SK-N-SH (cell line): ENCODE results near the gene AMZ1. TPM values are rescaled to one million over a fixed set of nuclear protein-coding genes. Genes with fewer than 3 reads are reported as not detected.

Source experiments
- CTCF ChIA-PET: fragments of 300-600, 350-600 bp; formaldehyde crosslinking; extraction: SDS; loops from one replicate; lab custom pipeline; 2021; lab: Yijun Ruan, JAX
- POLR2A ChIA-PET: fragments of 350-600 bp; sonication (Branson Sonifier 250); formaldehyde crosslinking; extraction: SDS; loops from one replicate; lab custom pipeline; 2020; ENCODE audit warnings: antibody characterized with exemption, inconsistent platforms; lab: Yijun Ruan, JAX
- DNase-seq: peaks from one replicate; pipeline ENCODE4 v3.0.0; 2012
- H2AFZ ChIP-seq: fragments of 200-600 bp; sonication (generic); 2 replicates; pipeline ENCODE4 v1.8.1; 2016; ENCODE audit warnings: antibody characterized with exemption, mild to moderate bottlenecking, low read depth
- H3F3A ChIP-seq: fragments of 200-600 bp; sonication (generic); replicated peaks from 2 replicates; pipeline ENCODE3; 2016; ENCODE audit warnings: antibody characterized with exemption, mild to moderate bottlenecking; ENCODE audit not compliant: insufficient read depth
- H3K27ac ChIP-seq, 2 experiments: fragments of 200-500 bp in 1 of 2; fragments of 200-600 bp in 1 of 2; sonication (Bioruptor generic) in 1 of 2; sonication (generic), shearing (Covaris generic) in 1 of 2; 2 replicates each; pipeline versions ENCODE4 v1.5.1 to v1.6.1; 2014 to 2016; ENCODE audit warnings: low read depth in 2 of 2, inconsistent platforms in 1 of 2, low read length in 1 of 2, mild to moderate bottlenecking in 1 of 2, mixed read lengths in 1 of 2
- H3K27me3 ChIP-seq: fragments of 200-600 bp; sonication (generic), shearing (Covaris generic); 2 replicates; pipeline ENCODE4 v1.6.1; 2016; ENCODE audit warnings: mixed run types; ENCODE audit not compliant: insufficient read depth
- H3K36me3 ChIP-seq, 2 experiments: fragments of 200-500 bp in 1 of 2; fragments of 200-600 bp in 1 of 2; sonication (Bioruptor generic) in 1 of 2; sonication (generic) in 1 of 2; replicated peaks in 1 of 2; 2 replicates each; pipeline versions ENCODE3 to v1.5.1; 2014 to 2016; ENCODE audit warnings: low read length in 1 of 2, mild to moderate bottlenecking in 1 of 2; ENCODE audit not compliant: insufficient read depth in 2 of 2, control insufficient read depth in 1 of 2
- H3K4me1 ChIP-seq, 2 experiments: fragments of 200-500 bp in 1 of 2; fragments of 200-600 bp in 1 of 2; sonication (Bioruptor generic) in 1 of 2; sonication (generic), shearing (Covaris generic) in 1 of 2; 2 replicates each; pipeline versions ENCODE4 v1.5.1 to v1.6.1; 2014 to 2016; ENCODE audit warnings: low read depth in 1 of 2, low read length in 1 of 2, mixed run types in 1 of 2; ENCODE audit not compliant: insufficient read depth in 2 of 2, control insufficient read depth in 1 of 2
- H3K4me2 ChIP-seq: fragments of 200-600 bp; sonication (generic), shearing (Covaris generic); 2 replicates; pipeline ENCODE4 v1.6.1; 2017; ENCODE audit warnings: mixed run types
- H3K4me3 ChIP-seq, 2 experiments: fragments of 200-500 bp in 1 of 2; fragments of 200-600 bp in 1 of 2; sonication (Bioruptor generic) in 1 of 2; sonication (generic), shearing (Covaris generic) in 1 of 2; 2 replicates each; pipeline versions ENCODE4 v1.5.1 to v1.8.1; 2014 to 2016; ENCODE audit warnings: low read depth in 2 of 2, inconsistent platforms in 1 of 2, low read length in 1 of 2, mild to moderate bottlenecking in 1 of 2, mixed read lengths in 1 of 2, moderate library complexity in 1 of 2
- H3K79me2 ChIP-seq: fragments of 200-600 bp; sonication (generic); 2 replicates; pipeline ENCODE4 v1.8.1; 2017; ENCODE audit warnings: mild to moderate bottlenecking; ENCODE audit not compliant: insufficient read depth
- H3K9ac ChIP-seq: fragments of 200-600 bp; sonication (generic); 2 replicates; pipeline ENCODE4 v1.6.1; 2017; ENCODE audit warnings: mixed run types
- H3K9me2 ChIP-seq: fragments of 200-600 bp; sonication (generic); 2 replicates; pipeline ENCODE4 v1.6.1; 2017; ENCODE audit warnings: mixed run types
- H3K9me3 ChIP-seq: fragments of 200-600 bp; sonication (generic); 2 replicates; pipeline ENCODE4 v1.6.1; 2017; ENCODE audit warnings: mixed run types, mild to moderate bottlenecking, moderate library complexity
- H4K20me1 ChIP-seq: fragments of 200-600 bp; sonication (generic); 2 replicates; pipeline ENCODE4 v1.6.1; 2017; ENCODE audit warnings: mild to moderate bottlenecking, mixed run types; ENCODE audit not compliant: insufficient read depth
- CHD2 ChIP-seq: fragments of 150-350 bp; IDR thresholded peaks from 2 replicates; pipeline ENCODE4 v1.6.1; 2018; ENCODE audit warnings: low read length; ENCODE audit not compliant: partially characterized antibody
- EP300 ChIP-seq, 2 experiments: IDR thresholded peaks; 2 replicates each; pipeline versions ENCODE4 v1.4.0 to v1.6.1; 2012; ENCODE audit warnings: borderline replicate concordance in 1 of 2, low read depth in 1 of 2, low read length in 1 of 2
- EZH2phosphoT487 ChIP-seq: fragments of 200-600 bp; sonication (generic); IDR thresholded peaks from 2 replicates; pipeline ENCODE4 v1.6.1; 2017; ENCODE audit warnings: low read depth, mixed run types, mild to moderate bottlenecking, antibody characterized with exemption, moderate library complexity, borderline replicate concordance
- FOSL2 ChIP-seq: IDR thresholded peaks from 2 replicates; pipeline ENCODE4 v1.4.0; 2012; ENCODE audit warnings: low read depth, mild to moderate bottlenecking, moderate library complexity, borderline replicate concordance
- FOXJ3 ChIP-seq: sonication (generic); formaldehyde crosslinking; IDR thresholded peaks from 2 replicates; pipeline ENCODE4 v1.5.1; 2020; ENCODE audit warnings: mild to moderate bottlenecking, missing genetic modification reagents
- NRF1 ChIP-seq: IDR thresholded peaks from 2 replicates; pipeline ENCODE4 v1.6.1; 2012; ENCODE audit warnings: low read depth, mild to moderate bottlenecking, low read length
- RAD21 ChIP-seq: IDR thresholded peaks from 2 replicates; pipeline ENCODE4 v1.6.1; 2012; ENCODE audit warnings: mild to moderate bottlenecking, low read length
- RCOR1 ChIP-seq: fragments of 150-350 bp; IDR thresholded peaks from 2 replicates; pipeline ENCODE4 v1.6.1; 2017; ENCODE audit warnings: antibody characterized with exemption, low read length
- RFX5 ChIP-seq: IDR thresholded peaks from 2 replicates; pipeline ENCODE4 v1.6.1; 2012; ENCODE audit warnings: mild to moderate bottlenecking, improper control_type of control experiment, low read length
- RXRA ChIP-seq: IDR thresholded peaks from 2 replicates; pipeline ENCODE4 v1.4.0; 2012; ENCODE audit warnings: low read depth, mild to moderate bottlenecking, borderline replicate concordance
- TCF12 ChIP-seq: IDR thresholded peaks from 2 replicates; pipeline ENCODE4 v1.4.0; 2012
- TEAD4 ChIP-seq: IDR thresholded peaks from 2 replicates; pipeline ENCODE4 v1.4.0; 2012; ENCODE audit warnings: mild to moderate bottlenecking, borderline replicate concordance; ENCODE audit not compliant: insufficient read depth
- YY1 ChIP-seq: IDR thresholded peaks from 2 replicates; pipeline ENCODE4 v1.4.0; 2012; ENCODE audit warnings: low read depth, mild to moderate bottlenecking
- WGBS: methylation state at CpG from one replicate; pipeline ENCODE4 v1.1.6; 2017; ENCODE audit warnings: low lambda C conversion rate; 5-methylcytosine and 5-hydroxymethylcytosine counted together
- polyA plus RNA-seq, 3 experiments: library from polyadenylated mRNA; depleted of rRNA; stranded (reverse); fragments of >200 nt; gene quantifications; 2 replicates each; pipeline ENCODE4 v1.2.3, GENCODE V29; 2012
- TF ChIP-seq, protein P1 (sequence below): fragments of 200-600 bp; sonication (generic); IDR thresholded peaks from 2 replicates; pipeline ENCODE4 v1.6.1; 2017; ENCODE audit warnings: antibody characterized with exemption, mild to moderate bottlenecking, moderate library complexity
- TF ChIP-seq, protein P2 (sequence below): fragments of 150-350 bp; IDR thresholded peaks from 2 replicates; pipeline ENCODE4 v1.6.1; 2016; ENCODE audit warnings: mild to moderate bottlenecking, low read depth, low read length
- TF ChIP-seq, protein P3 (sequence below): IDR thresholded peaks from 2 replicates; pipeline ENCODE4 v1.4.0; 2012; ENCODE audit warnings: low read depth, borderline replicate concordance
- TF ChIP-seq, protein P4 (sequence below): IDR thresholded peaks from 2 replicates; pipeline ENCODE4 v1.4.0; 2012; ENCODE audit warnings: low read depth
- TF ChIP-seq, protein P5 (sequence below): IDR thresholded peaks from 2 replicates; pipeline ENCODE4 v1.4.0; 2012; ENCODE audit warnings: low read depth, borderline replicate concordance

Gene AMZ1
- polyA plus RNA-seq, 1 of the 3 experiments (the other 2 are of a cell fraction) = 0.15 TPM

DNA sequence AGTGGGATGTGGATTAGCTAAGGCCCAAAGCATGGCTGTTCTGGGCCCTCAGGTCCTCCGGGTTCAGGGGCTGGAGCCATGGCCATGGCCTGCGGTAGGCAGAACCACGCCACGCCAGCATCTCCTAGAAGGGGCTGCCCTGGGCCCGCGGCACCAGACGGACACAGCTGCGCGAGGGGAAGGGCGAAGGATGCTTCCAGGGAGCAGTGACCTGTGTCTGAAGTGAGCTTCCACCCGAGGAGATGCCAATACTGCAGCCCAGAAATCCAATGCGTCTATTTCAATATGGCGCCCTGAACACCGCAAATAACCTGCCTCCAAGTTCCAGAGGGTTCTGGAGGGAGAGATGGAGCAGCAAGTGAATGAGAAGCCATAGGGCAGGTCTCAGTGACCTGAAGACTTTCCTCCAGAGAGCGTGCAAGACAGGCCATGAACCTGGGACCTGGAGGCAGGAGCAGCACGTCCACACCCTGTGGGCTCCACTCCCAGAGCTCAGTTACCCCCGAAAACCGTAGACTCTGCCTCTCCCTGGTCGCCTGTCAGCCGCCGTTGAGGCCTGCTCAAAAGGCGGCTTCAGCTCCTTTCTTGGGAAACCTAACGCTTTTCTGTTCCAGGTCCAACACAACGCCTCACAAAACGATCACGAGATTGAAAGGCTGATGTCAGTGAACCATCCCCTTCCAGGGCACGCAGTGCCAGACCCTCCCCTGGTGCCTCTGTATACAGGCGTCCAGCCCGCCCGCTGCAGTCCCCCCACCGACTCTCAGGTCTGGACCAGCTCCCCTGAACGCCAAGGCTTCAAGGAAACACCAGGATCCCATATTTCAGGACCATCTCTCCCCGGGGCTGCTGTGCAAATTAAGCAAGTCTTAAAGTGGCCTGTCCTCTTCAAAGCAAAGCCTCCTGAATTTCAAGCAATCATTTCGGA, 37.4 kb downstream of the AMZ1 start:
- CTCF ChIA-PET = interaction anchor here (0.6 to 11.1 kb wide), 4 partner anchors 9 to 273 kb away, joined by 3 to 94 read pairs (median 4); no protein-coding TSS in a partner anchor

More for the DNA sequence above, 37.4 kb downstream of the AMZ1 start:
- peaks cover 5 to 28% of the 10 kb centered on the region in 2 experiments for H3K36me3 ChIP-seq
- no peak overlapping the region for H3K4me3 ChIP-seq
- no peaks in the 10 kb centered on the region for H3K27me3 ChIP-seq
- no peaks in the 10 kb centered on the region for H4K20me1 ChIP-seq
- WGBS = 96% methylated on average over 34 of the region's 34 CpGs
- H3F3A ChIP-seq = no peaks in the 10 kb centered on the region
- no peak for DNase-seq
- no peak overlapping the region for H2AFZ ChIP-seq
- H3K4me1 ChIP-seq = no peaks in the 10 kb centered on the region
- POLR2A ChIA-PET = interaction anchor here (0.7 to 1.1 kb wide), 2 partner anchors 11 to 103 kb away, joined by 3 read pairs; no protein-coding TSS in a partner anchor
- no peak overlapping the region for H3K27ac ChIP-seq
- H3K4me2 ChIP-seq = no peak overlapping the region
- H3K9me2 ChIP-seq = no peaks in the 10 kb centered on the region
- TF ChIP-seq TCF12 (no peak), NRF1 (no peak), CHD2 (no peak), EP300 (IDR thresholded peaks at IDR 0.05; ENCODE audit: borderline replicate concordance in 1 of 2, low read depth in 1 of 2, low read length in 1 of 2) (no peak), FOSL2 (no peak), RXRA (no peak), FOXJ3 (CRISPR knock-in tag) (no peak), TEAD4 (no peak), YY1 (no peak), RAD21 (no peak), RFX5 (no peak), RCOR1 (no peak), EZH2phosphoT487 (no peak)
- TF ChIP-seq, protein P1, sequence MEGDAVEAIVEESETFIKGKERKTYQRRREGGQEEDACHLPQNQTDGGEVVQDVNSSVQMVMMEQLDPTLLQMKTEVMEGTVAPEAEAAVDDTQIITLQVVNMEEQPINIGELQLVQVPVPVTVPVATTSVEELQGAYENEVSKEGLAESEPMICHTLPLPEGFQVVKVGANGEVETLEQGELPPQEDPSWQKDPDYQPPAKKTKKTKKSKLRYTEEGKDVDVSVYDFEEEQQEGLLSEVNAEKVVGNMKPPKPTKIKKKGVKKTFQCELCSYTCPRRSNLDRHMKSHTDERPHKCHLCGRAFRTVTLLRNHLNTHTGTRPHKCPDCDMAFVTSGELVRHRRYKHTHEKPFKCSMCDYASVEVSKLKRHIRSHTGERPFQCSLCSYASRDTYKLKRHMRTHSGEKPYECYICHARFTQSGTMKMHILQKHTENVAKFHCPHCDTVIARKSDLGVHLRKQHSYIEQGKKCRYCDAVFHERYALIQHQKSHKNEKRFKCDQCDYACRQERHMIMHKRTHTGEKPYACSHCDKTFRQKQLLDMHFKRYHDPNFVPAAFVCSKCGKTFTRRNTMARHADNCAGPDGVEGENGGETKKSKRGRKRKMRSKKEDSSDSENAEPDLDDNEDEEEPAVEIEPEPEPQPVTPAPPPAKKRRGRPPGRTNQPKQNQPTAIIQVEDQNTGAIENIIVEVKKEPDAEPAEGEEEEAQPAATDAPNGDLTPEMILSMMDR = no peak
- TF ChIP-seq, protein P2, sequence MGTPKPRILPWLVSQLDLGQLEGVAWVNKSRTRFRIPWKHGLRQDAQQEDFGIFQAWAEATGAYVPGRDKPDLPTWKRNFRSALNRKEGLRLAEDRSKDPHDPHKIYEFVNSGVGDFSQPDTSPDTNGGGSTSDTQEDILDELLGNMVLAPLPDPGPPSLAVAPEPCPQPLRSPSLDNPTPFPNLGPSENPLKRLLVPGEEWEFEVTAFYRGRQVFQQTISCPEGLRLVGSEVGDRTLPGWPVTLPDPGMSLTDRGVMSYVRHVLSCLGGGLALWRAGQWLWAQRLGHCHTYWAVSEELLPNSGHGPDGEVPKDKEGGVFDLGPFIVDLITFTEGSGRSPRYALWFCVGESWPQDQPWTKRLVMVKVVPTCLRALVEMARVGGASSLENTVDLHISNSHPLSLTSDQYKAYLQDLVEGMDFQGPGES = no peak
- TF ChIP-seq, protein P3, sequence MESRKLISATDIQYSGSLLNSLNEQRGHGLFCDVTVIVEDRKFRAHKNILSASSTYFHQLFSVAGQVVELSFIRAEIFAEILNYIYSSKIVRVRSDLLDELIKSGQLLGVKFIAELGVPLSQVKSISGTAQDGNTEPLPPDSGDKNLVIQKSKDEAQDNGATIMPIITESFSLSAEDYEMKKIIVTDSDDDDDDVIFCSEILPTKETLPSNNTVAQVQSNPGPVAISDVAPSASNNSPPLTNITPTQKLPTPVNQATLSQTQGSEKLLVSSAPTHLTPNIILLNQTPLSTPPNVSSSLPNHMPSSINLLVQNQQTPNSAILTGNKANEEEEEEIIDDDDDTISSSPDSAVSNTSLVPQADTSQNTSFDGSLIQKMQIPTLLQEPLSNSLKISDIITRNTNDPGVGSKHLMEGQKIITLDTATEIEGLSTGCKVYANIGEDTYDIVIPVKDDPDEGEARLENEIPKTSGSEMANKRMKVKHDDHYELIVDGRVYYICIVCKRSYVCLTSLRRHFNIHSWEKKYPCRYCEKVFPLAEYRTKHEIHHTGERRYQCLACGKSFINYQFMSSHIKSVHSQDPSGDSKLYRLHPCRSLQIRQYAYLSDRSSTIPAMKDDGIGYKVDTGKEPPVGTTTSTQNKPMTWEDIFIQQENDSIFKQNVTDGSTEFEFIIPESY = no peak
- TF ChIP-seq, protein P4, sequence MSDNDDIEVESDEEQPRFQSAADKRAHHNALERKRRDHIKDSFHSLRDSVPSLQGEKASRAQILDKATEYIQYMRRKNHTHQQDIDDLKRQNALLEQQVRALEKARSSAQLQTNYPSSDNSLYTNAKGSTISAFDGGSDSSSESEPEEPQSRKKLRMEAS = no peak
- TF ChIP-seq, protein P5, sequence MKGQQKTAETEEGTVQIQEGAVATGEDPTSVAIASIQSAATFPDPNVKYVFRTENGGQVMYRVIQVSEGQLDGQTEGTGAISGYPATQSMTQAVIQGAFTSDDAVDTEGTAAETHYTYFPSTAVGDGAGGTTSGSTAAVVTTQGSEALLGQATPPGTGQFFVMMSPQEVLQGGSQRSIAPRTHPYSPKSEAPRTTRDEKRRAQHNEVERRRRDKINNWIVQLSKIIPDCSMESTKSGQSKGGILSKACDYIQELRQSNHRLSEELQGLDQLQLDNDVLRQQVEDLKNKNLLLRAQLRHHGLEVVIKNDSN = no peak
- TF ChIP-seq, all 33 proteins: peak for 0
- no peaks in the 10 kb centered on the region for H3K9me3 ChIP-seq
- no peak overlapping the region for H3K9ac ChIP-seq
- peaks cover 9% of the 10 kb centered on the region; the same call in 1 of the 2 replicates for H3K79me2 ChIP-seq
